Stomach (tissue), 4 donors: ENCODE results near the gene GPANK1.

Experiments used
- POLR2A ChIP-seq, 4 donors: fragments of 450-650 bp; IDR thresholded peaks; one replicate each; pipeline ENCODE4 v1.6.1; 2016; ENCODE audit warnings: antibody characterized with exemption in 4 of 4, control low read depth in 2 of 4, mild to moderate bottlenecking in 1 of 4, moderate library complexity in 1 of 4
- POLR2AphosphoS5 ChIP-seq, 3 donors: sonication (generic); formaldehyde crosslinking; IDR thresholded peaks; one replicate each; pipeline ENCODE4 v1.6.1; 2016; ENCODE audit warnings: antibody characterized with exemption in 3 of 3

DNA sequence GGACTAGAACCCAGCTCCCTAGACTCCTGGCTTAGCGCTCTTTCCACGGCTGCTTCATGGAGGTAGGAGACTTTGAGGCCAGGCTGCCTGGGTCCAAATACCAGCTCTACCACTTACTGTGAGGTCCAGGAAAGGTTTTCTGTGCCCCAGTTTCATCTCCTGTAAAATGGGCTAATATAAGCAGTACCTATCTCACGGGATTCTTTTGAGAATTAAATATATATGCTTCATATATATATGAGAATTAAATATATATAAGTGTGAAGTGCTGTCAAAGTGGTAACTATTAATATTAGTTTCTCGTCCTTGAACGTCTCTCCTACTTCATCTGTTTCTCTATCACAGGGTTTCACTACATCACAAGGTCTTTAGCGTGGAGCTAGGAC, 26.3 kb upstream of the GPANK1 start:
- TF ChIP-seq POLR2A (IDR thresholded peaks at IDR 0.05) (no peak), POLR2AphosphoS5 (IDR thresholded peaks at IDR 0.05) (no peak)
